GM18867 (cell line): Measurements from ENCODE around the gene LRRC9.
"Not testable (repeated sequence)": the region's sequence is repeated elsewhere in the genome, so short reads cannot be mapped to it uniquely, and the experiment has no call there.

Experiments used
- ATAC-seq: cut with Tn5 transposase; IDR thresholded peaks from one replicate; pipeline ENCODE4 v1.9.1; 2021; ENCODE audit warnings: mild to moderate bottlenecking, moderate library complexity; ENCODE audit not compliant: unreplicated experiment

LRRC9 gene

GRCh38 chr14:59952141-59952540 lies 32.2 kb downstream of the LRRC9 start:
- ATAC-seq = not testable (repeated sequence)

GRCh38 chr14:59957890-59958289 lies 37.9 kb downstream of the LRRC9 start:
- ATAC-seq = not testable (repeated sequence)

- ATAC-seq = no peak
Observed at GRCh38 chr14:59959668-59960067, 39.7 kb downstream of the LRRC9 start.

- peak; percentile 45 for ATAC-seq
Observed at GRCh38 chr14:59961518-59962062, 41.6 kb downstream of the LRRC9 start.

- ATAC-seq = peak; percentile 35
Observed at GRCh38 chr14:59964251-59965007, 44.5 kb downstream of the LRRC9 start.

- no peak for ATAC-seq
Observed at GRCh38 chr14:59969319-59969718, 49.4 kb downstream of the LRRC9 start.

GRCh38 chr14:59981564-59981963 lies 61.6 kb downstream of the LRRC9 start:
- no peak for ATAC-seq

GRCh38 chr14:59983048-59983447 lies 63.1 kb downstream of the LRRC9 start:
- ATAC-seq = no peak

GRCh38 chr14:59986556-59987059 lies 66.7 kb downstream of the LRRC9 start:
- no peak for ATAC-seq

- ATAC-seq = no peak
Observed at GRCh38 chr14:59997449-59997848, 77.5 kb downstream of the LRRC9 start.

GRCh38 chr14:59997966-59998365 lies 78.0 kb downstream of the LRRC9 start:
- ATAC-seq = no peak

GRCh38 chr14:59998564-59998963 lies 78.6 kb downstream of the LRRC9 start:
- no peak for ATAC-seq

- ATAC-seq = no peak
Observed at GRCh38 chr14:60002819-60003492, 83.0 kb downstream of the LRRC9 start.

- no peak for ATAC-seq
Observed at GRCh38 chr14:60003991-60004390, 84.0 kb downstream of the LRRC9 start.

- no peak for ATAC-seq
Observed at GRCh38 chr14:60008042-60008441, 88.1 kb downstream of the LRRC9 start.

GRCh38 chr14:60010263-60010662 lies 90.3 kb downstream of the LRRC9 start:
- ATAC-seq = not testable (repeated sequence)

- ATAC-seq = no peak
Observed at GRCh38 chr14:60014402-60014801, 94.5 kb downstream of the LRRC9 start.

GRCh38 chr14:60021619-60022018 lies 101.7 kb downstream of the LRRC9 start:
- no peak for ATAC-seq

GRCh38 chr14:60025571-60025970 lies 105.6 kb downstream of the LRRC9 start:
- ATAC-seq = no peak

GRCh38 chr14:60035177-60035576 lies 115.2 kb downstream of the LRRC9 start:
- ATAC-seq = no peak

GRCh38 chr14:60047976-60048375 lies 128.0 kb downstream of the LRRC9 start:
- not testable (repeated sequence) for ATAC-seq

GRCh38 chr14:60051721-60052221 lies 131.8 kb downstream of the LRRC9 start:
- no peak for ATAC-seq
